Measurements from ENCODE around the gene CD101. TPM values are rescaled to one million over a fixed set of nuclear protein-coding genes. Genes with fewer than 3 reads are reported as not detected.

CD101 gene
- total and polyA plus RNA-seq, 7 donors: 0.03 to 1.0 (median 0.29) TPM; not detected in 1

DNA sequence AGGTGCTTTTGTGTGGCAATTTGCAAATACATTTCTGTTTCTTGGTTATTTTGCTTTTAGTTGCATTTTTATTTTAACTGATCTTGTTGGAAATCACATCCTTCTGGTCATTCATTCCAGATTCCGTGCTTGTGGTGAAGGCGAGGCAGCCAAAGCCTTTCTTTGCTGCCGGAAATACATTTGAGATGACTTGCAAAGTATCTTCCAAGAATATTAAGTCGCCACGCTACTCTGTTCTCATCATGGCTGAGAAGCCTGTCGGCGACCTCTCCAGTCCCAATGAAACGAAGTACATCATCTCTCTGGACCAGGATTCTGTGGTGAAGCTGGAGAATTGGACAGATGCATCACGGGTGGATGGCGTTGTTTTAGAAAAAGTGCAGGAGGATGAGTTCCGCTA, 34.8 kb upstream of the CD101 start:
- Histone ChIP-seq H3K27me3 (ENCODE audit: insufficient read depth in 3 of 3, low read length in 2 of 3) (no peaks in the 10 kb centered on the region), H3K9me3 (no peaks in the 10 kb centered on the region), H3K4me3 (no peak overlapping the region), H3K36me3 (ENCODE audit: insufficient read depth in 1 of 2, low read depth in 1 of 2) (no peaks in the 10 kb centered on the region), H3K4me1 (no peaks in the 10 kb centered on the region), H3K27ac (no peak overlapping the region)
- DNase-seq (no peak), ATAC-seq (no peak)
- WGBS, 3 donors: 80 to 92% (median 83%) methylated on average over 11 of the region's 11 CpGs
- TF ChIP-seq, protein P1, sequence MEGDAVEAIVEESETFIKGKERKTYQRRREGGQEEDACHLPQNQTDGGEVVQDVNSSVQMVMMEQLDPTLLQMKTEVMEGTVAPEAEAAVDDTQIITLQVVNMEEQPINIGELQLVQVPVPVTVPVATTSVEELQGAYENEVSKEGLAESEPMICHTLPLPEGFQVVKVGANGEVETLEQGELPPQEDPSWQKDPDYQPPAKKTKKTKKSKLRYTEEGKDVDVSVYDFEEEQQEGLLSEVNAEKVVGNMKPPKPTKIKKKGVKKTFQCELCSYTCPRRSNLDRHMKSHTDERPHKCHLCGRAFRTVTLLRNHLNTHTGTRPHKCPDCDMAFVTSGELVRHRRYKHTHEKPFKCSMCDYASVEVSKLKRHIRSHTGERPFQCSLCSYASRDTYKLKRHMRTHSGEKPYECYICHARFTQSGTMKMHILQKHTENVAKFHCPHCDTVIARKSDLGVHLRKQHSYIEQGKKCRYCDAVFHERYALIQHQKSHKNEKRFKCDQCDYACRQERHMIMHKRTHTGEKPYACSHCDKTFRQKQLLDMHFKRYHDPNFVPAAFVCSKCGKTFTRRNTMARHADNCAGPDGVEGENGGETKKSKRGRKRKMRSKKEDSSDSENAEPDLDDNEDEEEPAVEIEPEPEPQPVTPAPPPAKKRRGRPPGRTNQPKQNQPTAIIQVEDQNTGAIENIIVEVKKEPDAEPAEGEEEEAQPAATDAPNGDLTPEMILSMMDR (IDR thresholded peaks at IDR 0.05): no peak
- intact Hi-C loops (cut with DNase I): no loop called here

DNA sequence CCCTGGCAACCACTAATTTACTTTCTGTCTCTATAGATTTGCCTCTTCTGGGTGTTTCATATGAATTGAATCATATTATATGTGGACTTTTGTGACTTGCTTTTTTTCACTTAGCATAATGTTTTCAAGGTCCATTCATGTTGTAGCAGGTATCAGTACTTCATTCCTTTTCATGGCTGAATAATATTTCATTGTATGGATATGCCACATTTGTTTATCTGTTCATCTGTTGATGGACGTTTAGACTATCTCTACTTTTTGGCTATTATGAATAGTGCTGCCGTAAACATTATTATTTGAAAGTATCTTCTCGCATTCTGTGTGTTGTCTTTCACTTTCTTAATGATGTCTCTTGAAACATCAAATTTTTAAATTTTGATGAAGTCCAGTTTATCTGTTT, 32.8 kb upstream of the CD101 start:
- Histone ChIP-seq H3K4me1 (no peaks in the 10 kb centered on the region), H3K36me3 (ENCODE audit: insufficient read depth in 1 of 2, low read depth in 1 of 2) (no peaks in the 10 kb centered on the region), H3K4me3 (no peak overlapping the region), H3K9me3 (no peaks in the 10 kb centered on the region), H3K27ac (no peak overlapping the region), H3K27me3 (ENCODE audit: insufficient read depth in 3 of 3, low read length in 2 of 3) (no peaks in the 10 kb centered on the region)
- DNase-seq: no peak
- TF ChIP-seq, protein P1 (IDR thresholded peaks at IDR 0.05): no peak
- WGBS, 3 donors: 82 to 96% (median 89%) methylated on average over 3 of the region's 3 CpGs
- intact Hi-C loops (cut with DNase I): no loop called here
- ATAC-seq: no peak

DNA sequence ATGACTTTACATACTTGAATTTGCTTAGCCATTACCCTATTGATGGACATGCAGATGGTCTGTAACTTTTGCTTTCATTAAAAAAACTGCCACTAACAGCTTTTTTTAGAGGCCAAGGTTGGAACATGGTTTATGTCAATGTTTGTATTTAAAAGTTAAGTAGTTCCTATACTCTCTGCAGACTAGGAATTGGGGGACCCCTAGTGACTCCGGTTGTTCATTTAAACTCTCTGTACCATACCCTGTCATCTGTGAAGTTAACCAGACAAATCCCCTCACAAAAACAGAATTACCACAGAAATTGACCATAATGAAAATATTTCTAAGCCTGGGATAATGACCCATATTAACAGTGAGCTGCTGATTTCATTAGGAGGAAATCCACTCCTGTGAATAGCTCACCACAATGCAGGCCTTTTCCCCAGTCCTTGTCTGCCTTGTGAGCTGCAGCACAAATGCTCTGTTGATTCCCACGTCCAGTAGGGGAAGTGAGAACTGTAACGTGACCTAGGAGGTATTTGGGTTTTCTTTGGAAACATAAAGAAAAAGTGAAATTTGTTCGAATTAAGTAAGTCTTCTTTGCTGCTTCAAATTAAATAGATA, 30.2 kb upstream of the CD101 start:
- 61 to 80% (median 72%) methylated on average over 4 of the region's 4 CpGs for WGBS, 3 donors
- TF ChIP-seq, protein P1 (IDR thresholded peaks at IDR 0.05): no peak
- intact Hi-C loops (cut with DNase I): no loop called here
- H3K4me3 ChIP-seq: no peak overlapping the region
- no peak overlapping the region for H3K27ac ChIP-seq
- H3K27me3 ChIP-seq (ENCODE audit: insufficient read depth in 3 of 3, low read length in 2 of 3): no peaks in the 10 kb centered on the region
- no peaks in the 10 kb centered on the region for H3K9me3 ChIP-seq
- no peaks in the 10 kb centered on the region for H3K4me1 ChIP-seq
- H3K36me3 ChIP-seq (ENCODE audit: insufficient read depth in 1 of 2, low read depth in 1 of 2): no peaks in the 10 kb centered on the region
- DNase-seq (no peak), ATAC-seq (no peak)

DNA sequence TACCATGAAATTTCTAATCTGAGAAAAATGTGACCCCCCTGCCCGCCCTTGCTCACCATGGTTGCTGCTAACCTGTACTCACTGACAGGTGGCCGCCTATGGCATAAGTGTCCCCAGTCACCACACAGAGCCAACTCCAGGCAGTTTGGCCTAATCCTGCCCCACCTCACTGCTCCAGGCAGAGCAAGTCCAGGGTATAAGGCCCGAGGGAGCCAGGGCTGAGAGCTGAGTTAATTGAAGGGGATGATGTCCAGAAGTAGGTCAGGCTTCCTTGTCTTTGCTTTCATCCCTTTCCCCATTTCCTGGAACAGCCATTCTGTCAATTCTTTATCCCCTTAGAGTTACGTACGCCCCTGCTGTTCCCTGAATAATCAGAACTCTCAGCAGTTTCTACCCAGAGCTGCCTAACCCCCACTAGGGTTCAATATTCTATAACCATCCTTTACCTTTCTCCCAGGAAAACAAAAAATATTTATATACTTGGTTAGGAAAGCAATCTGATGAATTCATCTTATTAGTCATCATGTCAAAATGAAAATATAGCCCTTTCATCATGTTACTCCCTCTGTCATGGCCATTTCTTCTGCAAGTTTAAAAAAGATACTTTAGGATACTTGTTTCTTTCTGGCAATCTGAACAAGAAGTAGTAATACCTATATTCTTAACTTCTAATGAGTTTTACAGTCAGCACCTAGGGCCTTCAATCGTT, 29.4 kb upstream of the CD101 start:
- H3K27ac ChIP-seq: no peak overlapping the region
- no peak for ATAC-seq
- no peaks in the 10 kb centered on the region for H3K27me3 ChIP-seq (ENCODE audit: insufficient read depth in 3 of 3, low read length in 2 of 3)
- H3K4me3 ChIP-seq: no peak overlapping the region
- no peaks in the 10 kb centered on the region for H3K36me3 ChIP-seq (ENCODE audit: insufficient read depth in 1 of 2, low read depth in 1 of 2)
- intact Hi-C loops (cut with DNase I): no loop called here
- DNase-seq: no peak
- no peaks in the 10 kb centered on the region for H3K4me1 ChIP-seq
- TF ChIP-seq, protein P1 (IDR thresholded peaks at IDR 0.05): no peak
- no peaks in the 10 kb centered on the region for H3K9me3 ChIP-seq
- 72 to 81% (median 73%) methylated on average over 6 of the region's 6 CpGs for WGBS, 3 donors

Measured in psoas muscle (tissue), 8 donors.